HG02973 (cell line): Measurements from ENCODE around the gene SMG1.
A peak's percentile ranks its signal among the peaks of the same experiment; 100 is the strongest.
"Not testable (repeated sequence)": the region's sequence is repeated elsewhere in the genome, so short reads cannot be mapped to it uniquely, and the experiment has no call there.

ENCODE experiments used
- ATAC-seq: cut with Tn5 transposase; IDR thresholded peaks from one replicate; pipeline ENCODE4 v1.9.1; 2021; ENCODE audit warnings: moderate library complexity; ENCODE audit not compliant: unreplicated experiment

Gene SMG1

DNA sequence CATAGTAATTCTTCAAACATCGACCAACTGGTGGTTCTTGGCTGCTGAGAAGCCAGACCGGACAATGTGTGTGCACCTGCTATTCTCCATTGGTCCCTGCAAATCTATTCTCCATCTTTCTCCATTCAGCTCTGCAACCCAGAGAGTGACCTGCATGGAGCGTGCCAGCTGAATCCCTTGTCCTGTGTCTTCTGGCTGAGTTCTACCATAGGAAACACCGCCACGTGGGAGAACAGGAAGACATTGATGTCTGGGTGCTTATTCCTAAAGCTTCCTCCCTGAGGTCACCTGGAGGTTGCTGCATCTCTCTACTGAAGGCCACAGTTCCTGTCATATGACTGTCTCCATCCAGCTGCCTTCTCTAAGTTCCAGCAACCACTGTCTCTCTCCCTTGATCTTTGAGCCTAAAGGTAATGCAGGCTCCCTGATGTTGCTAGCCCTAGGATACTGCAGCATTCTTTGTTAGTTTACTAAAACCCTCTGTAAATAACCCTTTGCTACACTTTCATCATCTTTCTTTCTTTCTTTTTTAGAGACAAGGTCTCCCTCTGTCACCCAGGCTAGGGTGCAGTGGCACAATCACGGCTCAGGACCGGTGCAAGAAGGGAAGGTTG lies 10.6 kb upstream of the SMG1 start:
- no peak for ATAC-seq

DNA sequence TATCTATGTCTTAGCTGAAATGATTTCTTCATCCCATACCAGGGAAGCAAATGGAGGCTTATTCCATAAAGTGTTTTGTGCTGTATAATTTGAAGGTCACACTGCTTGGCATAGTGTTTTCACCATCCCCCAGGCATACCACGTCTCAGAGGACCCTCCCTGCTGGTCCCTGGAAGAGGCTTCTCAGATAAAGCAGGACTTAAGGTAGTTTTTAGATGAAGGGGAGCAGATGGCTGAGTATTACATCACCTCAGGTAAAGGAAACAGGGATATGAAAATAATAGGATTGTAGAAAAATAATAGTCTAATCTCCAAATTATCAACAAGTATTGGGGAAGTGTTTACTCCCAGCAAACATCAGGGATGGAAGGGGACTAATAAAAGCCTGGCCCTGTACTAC lies 7.3 kb upstream of the SMG1 start:
- ATAC-seq: no peak

DNA sequence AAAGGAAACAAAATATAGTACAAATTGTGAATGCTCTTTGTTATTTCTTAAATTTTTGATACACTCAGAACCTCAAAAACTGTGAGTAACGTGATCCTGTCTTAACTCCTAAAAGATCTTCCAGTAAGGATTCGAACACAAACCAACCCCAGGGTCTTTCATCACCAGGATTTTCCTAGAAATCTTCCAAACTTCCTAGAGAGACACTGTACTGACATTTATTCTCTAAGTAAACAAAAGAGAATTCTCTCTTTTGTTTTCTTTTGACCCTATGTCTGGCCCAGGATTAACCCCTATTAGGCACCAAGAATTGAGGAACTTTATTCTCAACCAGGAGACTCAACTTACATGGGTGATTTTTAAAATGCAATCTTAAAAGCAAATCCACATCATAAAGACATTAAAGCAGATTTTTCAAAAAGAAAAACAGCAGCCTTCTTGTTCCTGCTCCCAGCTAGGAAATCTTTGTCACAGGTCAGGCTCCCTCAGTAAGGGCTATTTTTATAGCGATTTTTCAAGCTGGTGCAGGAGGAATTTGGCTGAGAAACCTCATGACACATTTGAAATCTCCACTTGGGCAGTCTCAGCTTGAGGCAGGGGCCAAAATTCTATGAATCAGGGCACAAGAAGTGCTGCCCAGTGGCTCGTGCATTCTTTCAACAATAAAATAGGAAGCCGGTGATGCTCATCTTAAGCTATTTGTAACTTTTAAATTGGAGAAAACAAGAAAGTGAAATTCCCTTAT lies 6.2 kb upstream of the SMG1 start:
- ATAC-seq: no peak

DNA sequence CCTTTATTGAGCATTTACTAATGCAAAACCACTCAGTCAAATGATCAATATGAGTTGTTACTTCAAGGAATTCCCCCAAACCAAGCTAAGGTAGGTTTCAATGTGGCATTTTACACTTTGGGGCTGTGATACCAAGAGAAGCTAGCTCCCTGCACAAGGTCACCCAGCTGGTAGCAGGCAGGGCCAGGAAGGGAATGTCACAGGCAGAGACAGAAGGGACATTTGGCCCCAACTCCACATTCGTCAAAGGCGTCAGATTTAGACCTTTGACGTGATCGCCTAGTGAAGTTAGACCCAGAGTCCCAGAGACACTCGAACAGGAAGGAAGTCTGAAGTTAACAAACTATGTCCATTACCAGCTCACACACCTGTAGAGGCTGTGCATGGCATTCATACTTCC lies 5.5 kb upstream of the SMG1 start:
- ATAC-seq: no peak

DNA sequence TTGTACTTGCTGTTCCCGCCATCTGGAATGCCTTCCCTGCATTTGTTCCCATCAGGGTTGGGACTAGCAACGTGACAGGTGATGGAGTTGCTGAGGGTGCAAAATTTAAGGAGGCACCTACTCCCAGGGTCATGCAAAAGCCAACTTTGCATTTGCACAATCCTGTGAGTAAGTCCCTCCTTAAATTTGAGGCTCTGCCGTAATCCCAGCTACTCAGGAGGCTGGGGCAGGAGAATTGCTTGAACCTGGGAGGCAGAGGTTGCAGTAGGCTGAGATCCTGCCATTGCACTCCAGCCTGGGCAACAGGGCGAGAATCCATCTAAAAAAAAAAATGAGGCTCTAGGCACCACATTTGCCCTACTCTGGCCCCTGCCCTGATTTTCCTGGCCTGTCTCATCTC lies 3.9 kb upstream of the SMG1 start:
- not testable (repeated sequence) for ATAC-seq

DNA sequence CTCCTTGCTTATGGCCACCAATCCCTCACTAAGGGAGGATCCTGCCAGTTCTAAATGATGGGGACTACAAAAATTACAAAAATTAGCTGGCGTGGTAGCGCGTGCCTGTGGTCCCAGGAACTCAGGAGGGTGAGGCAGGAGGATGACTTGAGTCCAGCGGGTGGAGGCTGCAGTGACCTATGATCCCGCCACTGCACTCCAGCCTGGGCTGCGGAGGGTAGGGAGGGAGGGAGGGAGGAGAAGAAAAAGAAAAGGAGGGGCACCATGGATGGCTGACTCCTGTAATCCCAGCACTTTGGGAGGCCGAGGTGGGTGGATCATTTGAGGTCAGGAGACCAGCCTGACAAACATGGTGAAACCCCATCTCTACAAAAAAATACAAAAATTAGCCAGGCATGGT lies 1.9 kb upstream of the SMG1 start:
- ATAC-seq: not testable (repeated sequence)

DNA sequence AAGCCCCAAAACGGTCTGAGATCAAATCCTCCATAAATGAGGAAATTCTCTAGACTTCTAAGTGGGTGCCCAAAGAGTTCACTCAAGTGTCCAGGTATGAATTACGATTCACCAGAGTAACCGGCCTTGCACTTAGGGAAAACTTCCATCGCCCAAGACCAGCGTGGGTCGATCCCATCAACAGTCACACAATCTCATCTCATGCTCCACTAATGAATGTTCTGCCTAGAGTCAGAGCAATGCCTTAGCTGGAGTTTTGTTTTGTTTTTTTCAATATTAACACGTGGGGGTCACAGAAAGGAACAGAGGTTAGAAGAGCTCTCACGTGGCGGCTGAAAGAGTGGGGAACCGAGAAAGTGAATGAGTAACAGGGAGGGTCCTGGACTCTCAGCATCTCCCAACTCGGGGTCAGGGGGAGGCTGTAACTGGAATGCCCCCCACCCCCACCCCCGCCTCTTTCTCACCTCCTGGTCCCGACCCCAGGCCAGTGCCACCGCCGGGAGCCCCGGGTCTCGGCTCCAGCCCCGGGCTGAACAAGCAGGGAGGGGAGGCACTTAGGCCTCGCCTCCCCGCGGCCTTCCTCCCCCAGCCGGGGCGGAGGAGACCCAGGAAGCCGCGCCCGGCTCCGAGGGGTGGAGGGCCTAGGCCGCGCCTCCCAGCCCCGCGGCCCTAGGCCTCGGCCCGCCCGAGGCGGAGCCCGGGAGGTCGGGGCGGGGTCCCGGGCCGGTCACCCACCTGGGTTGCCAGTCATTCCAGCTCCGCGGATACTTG lies 808 bp downstream of the SMG1 start:
- ATAC-seq: peak; percentile 32

DNA sequence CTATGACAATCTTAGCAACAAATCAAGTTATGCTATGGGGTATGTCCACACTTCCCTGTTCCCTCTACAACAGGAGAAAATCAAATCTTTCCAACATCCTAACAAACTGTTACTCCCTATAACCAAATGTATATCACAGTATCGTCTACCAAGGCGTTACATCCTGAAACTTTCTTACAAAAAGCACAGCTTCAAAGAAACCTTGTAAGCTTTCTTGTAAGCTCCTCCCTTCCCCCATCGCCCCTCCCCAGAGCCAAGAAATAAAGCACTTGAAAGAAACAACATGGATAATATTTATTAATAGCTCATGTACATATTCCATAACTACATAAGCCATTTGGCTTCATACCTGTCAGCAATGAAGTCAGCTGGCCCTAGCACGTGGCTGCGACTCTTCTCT lies 2.3 kb downstream of the SMG1 start:
- not testable (repeated sequence) for ATAC-seq

DNA sequence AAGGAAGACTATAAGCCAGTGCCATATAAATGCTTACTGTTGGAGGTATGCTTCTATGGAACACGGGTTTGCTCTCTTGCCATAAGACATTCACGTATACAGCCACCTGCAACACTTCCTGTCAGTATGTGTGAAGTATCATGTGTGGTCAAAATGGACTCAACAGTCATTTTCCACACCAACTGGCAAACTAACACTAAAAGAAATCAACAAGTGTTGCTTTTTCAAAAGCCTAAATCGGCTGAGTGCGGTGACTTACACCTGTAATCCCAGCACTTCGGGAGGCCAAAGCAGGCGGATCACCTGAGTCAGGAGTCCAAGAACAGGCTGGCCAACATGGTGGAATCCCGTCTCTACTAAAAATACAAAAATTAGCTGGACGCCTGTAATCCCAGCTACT lies 3.1 kb downstream of the SMG1 start:
- not testable (repeated sequence) for ATAC-seq

DNA sequence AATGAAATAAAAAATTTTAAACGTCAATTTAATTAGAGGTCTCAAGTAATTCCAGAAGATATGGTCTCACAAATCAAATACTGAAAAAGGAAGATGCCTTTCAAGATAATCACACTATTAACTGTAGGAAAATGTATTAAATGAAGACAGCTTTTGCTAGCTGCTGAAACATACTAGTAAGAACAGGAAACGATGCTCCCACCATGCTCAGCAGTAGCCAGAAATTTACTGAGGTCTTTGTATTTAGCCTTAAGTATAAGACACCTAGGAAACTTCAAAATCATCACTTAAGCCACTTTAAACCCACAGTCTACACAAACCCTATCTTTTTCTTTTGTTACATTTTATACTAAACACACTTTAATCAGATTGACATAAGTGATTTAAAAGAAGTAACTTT lies 16.6 kb downstream of the SMG1 start:
- ATAC-seq: not testable (repeated sequence)

DNA sequence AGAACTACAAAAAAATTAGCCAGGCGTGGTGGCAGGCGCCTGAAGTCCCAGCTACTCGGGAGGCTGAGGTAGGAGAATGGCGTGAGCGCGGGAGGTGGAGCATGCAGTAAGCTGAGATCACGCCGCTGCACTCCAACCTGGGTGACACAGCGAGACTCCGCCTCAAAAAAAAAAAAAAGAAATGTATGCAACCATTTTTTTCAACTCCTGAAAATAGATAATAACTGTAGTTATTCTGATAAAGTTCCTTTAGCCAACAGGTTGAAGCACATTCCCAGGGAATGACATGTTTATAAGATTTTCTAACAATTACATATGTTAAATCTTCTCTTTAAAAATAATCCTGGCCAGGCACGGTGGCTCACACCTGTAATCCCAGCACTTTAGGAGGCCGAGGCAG lies 17.5 kb downstream of the SMG1 start:
- not testable (repeated sequence) for ATAC-seq

DNA sequence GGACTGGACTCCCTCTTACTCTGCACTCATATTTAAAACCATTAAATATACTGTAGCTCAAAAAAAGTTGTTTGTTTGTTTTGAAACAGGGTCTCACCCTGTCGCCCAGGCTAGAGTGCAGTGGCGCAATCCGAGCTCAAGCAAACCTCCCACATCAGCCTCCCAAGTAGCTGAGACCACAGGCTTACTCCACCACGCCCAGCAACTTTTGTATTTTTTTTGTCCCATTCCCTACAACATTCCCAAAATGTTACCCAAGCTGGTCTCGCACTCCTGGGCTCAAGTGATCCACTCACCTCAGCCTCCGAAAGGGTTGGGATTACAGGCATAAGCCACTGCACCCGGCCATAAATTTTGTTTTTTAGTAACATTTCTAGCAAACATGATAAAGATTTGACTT lies 23.4 kb downstream of the SMG1 start:
- not testable (repeated sequence) for ATAC-seq

DNA sequence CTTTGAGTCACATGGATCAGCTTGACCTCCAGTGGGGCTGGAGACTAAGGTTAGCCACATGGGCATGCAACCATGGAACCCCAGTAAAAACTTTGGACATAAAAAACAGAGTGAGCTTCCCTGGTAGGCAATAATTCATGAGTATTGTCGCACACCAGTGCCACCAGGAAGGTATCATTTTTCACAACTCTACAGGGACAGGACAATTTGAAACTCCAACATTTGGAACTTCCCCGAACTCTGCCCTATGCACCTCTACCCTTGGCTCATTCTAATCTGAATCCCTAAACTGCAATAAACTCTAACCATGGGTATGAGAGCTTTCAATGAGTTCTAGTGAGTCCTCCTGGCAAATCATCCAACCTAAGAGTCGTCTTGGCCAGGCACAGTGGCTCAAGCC lies 24.2 kb downstream of the SMG1 start:
- ATAC-seq: not testable (repeated sequence)

DNA sequence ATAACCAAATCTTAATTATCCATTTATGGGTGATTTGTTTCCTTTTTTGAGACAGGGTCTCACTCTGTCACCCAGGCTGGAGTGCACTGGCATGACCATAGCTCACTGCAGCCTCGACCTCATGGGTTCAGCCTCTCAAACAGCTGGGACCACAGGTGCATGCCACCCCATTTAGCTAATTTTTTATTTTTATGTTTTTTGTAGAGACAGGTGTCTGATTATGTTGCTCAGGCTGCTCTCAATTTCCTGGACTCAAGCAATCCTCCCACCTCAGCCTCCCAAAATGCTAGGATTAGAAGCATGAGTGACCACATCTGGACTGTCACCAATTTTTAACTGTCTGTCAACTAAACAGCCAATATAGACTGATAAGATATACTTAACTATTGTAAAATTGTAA lies 25.0 kb downstream of the SMG1 start:
- ATAC-seq: not testable (repeated sequence)

DNA sequence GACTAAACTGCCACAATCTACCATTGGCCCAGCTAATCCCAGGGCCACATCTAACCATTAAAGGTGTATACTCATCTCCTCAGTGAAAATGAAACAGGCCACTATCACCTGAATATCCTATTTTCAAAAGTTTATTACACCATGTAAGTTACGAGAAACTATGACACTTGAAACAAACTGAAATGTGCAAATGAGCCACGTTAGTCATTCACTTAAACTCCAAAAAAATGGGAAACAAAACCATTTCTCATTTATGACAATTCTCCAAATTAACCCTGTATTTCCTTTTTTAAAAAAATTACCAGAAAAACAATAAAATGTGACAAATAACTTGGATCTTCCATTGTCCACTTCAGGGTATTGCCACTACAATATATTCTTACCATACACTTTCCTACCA lies 41.8 kb downstream of the SMG1 start:
- ATAC-seq: not testable (repeated sequence)

DNA sequence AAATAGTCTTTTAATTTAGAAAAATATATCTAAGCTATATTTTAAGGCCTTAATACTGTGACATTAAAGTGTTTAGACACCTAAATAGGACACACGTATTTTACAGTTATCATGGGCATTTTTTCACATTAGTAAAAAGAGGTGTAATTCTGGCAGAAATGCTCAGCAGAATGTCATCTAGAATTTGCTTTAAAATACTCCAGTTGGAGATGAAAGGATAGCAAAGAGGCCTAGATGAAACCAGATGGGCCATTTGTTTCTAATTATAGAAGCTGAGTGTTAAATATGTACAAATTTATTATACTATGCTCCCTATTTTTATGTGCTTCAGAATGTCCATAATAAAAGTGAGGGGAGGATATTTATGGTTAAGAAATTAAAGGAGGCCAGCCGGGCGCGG lies 48.5 kb downstream of the SMG1 start:
- ATAC-seq: not testable (repeated sequence)

DNA sequence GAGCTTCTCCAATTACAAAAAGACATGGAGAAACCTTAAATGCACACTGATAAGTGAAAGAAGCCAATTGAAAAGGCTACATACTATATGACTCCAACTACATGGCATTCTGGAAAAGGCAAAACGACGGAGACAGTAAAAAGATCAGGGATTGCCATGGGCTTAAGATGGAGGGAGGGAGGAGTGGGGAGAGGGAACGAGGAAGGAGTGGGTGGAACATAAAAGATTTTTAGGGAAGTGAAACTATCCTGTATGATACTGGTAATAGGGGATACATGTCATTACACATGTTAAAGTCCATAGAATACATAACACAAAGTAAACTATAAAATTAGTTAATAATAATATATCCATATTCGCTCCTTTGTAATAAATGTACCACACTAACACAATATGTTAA lies 48.9 kb downstream of the SMG1 start:
- not testable (repeated sequence) for ATAC-seq

DNA sequence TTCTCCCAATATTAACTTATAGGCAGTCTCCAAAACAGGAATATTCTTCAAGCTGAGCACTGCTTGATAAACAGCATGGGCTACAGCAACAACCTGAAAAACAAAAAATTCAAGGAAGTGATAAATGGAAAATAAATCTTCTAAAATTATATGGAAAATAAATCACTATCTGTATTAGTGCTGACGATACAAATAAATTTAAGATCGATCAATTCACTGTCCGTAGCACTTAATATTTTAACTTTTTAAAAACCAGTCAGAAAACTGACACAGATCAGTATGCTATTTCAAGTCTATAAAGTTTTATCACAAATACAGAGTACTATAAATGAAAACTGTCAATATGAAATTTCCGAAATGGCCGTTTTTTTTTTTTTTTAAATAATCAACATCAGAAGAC lies 49.9 kb downstream of the SMG1 start:
- ATAC-seq: not testable (repeated sequence)

DNA sequence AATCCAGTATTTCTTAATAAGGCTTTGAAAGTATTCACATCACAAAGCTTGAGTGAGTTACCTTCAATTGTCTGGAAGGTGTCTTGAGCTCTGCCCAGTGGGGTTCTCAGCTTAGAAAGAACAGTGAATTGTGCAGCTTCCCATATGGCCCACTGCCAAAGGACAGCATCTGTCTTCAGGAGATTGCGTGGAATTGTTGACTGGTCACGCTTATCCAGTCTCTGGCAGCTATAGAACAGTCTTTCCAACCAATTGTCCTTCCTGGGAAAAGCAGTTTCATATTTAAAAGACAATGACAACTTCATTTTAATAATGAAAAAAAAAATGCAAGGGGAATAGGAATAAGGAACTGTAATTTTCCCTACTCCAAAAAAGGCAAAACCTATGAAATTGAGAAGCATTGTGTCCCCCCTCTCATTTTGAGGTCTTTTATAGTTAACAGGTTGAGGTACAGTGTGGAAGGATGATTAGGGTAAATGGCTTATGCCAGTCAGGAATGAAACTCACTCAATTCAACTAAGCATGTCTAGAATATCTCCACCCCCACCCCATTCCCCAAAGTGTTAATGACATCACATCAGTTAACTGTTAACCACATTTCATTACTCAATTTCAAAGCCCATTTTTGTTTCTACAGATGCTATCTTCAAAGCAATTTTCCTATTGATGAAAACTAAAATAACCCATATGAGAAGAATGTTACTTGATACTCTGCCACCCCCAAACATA lies 57.0 kb downstream of the SMG1 start:
- ATAC-seq: not testable (repeated sequence)

DNA sequence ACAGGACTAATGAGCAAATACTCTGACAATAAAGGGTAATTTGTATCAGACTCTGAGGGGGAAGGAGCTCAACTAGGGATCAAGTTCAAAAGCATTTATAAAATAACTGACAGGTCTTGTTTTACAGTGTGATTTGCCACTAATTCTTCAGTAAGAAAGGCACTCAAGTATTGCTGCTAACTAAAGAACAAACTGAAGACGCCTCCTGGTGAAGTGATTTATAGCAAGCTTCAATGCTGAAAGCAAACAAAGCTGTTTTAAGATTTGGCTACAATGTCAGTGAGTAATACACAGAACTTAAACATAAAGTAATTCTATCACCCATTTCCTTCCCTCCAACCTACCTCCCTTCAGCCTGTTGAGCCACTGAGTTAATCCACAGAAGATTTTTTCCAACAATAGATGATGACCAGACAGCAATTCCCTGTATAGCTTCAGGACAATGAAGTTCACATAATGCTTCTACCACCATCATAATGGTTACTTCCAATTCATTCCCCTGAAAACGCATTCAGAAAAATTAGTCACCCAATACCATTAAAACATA lies 59.9 kb downstream of the SMG1 start:
- not testable (repeated sequence) for ATAC-seq

DNA sequence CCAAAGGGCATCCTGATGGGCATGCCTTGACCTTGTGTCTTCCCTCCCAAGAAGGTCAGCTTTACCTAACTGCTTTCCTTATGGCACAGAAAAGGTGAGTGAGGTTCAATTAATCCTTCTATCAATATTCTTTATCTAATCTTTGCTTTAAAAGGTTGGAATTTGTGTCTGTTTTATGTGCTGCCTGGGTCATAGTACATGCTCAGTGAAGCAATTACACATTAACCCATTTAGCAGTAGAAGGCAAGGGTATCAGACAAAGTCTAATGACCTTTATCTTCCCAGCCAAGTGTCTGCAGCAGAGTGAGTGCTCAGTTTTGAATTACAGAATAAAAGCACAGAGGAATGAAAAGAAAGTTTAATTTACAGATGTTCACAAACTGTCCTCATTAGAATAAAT lies 63.3 kb downstream of the SMG1 start:
- ATAC-seq: not testable (repeated sequence)
